Natural killer cell (primary cell): Measurements from ENCODE around the gene SPATA20. TPM values are rescaled to one million over a fixed set of nuclear protein-coding genes. Genes with fewer than 3 reads are reported as not detected.

ENCODE experiments used
- ATAC-seq, 3 donors: fragments of 150-1000 bp in 2 of 3; fragments of 200-7000 bp in 1 of 3; cut with Tn5 transposase; 1 replicate in 1 of 3; 2 replicates in 2 of 3; pipeline ENCODE4 v1.10.0; 2021; ENCODE audit warnings: mild to moderate bottlenecking in 2 of 3, moderate library complexity in 2 of 3
- DNase-seq, 2 donors: peaks; one replicate each; pipeline versions ENCODE4 v3.0.0 to v3.0.0-alpha.2; 2013 to 2021; ENCODE audit warnings: mixed read lengths in 1 of 2
- H3K27ac ChIP-seq: one replicate; pipeline ENCODE4 v1.5.1; 2013; ENCODE audit warnings: mild to moderate bottlenecking, low read length
- H3K27me3 ChIP-seq: one replicate; pipeline ENCODE4 v1.6.1; 2013; ENCODE audit warnings: low read length; ENCODE audit not compliant: control insufficient read depth, insufficient read depth
- H3K36me3 ChIP-seq: one replicate; pipeline ENCODE4 v1.6.1; 2013; ENCODE audit warnings: low read length; ENCODE audit not compliant: control insufficient read depth, insufficient read depth
- H3K4me1 ChIP-seq: one replicate; pipeline ENCODE4 v1.6.1; 2013; ENCODE audit warnings: low read length; ENCODE audit not compliant: control insufficient read depth, insufficient read depth
- H3K4me3 ChIP-seq: one replicate; pipeline ENCODE4 v1.5.1; 2013; ENCODE audit warnings: low read length
- H3K9me3 ChIP-seq: one replicate; pipeline ENCODE4 v1.6.1; 2013; ENCODE audit warnings: low read length; ENCODE audit not compliant: control insufficient read depth, insufficient read depth
- H3K27ac Mint-ChIP-seq, 2 donors: one replicate each; pipeline ENCODE4 v1.8.0; 2022; ENCODE audit warnings: mild to moderate bottlenecking in 2 of 2, mixed read lengths in 2 of 2, moderate library complexity in 1 of 2
- H3K27me3 Mint-ChIP-seq, 2 donors: one replicate each; pipeline ENCODE4 v1.8.0; 2022; ENCODE audit warnings: low read depth in 2 of 2, mixed read lengths in 2 of 2
- H3K36me3 Mint-ChIP-seq: one replicate; pipeline ENCODE4 v1.8.0; 2022; ENCODE audit warnings: mixed read lengths
- H3K4me1 Mint-ChIP-seq, 2 donors: one replicate each; pipeline ENCODE4 v1.8.0; 2022; ENCODE audit warnings: mixed read lengths in 2 of 2
- H3K4me3 Mint-ChIP-seq: one replicate; pipeline ENCODE4 v1.8.0; 2022; ENCODE audit warnings: mild to moderate bottlenecking, moderate library complexity, mixed read lengths
- H3K9me3 Mint-ChIP-seq, 2 donors: one replicate each; pipeline ENCODE4 v1.8.0; 2022; ENCODE audit warnings: mixed read lengths in 2 of 2
- CTCF ChIP-seq: fragments of 200-600 bp; IDR thresholded peaks from one replicate; pipeline ENCODE4 v1.8.0; 2022; ENCODE audit warnings: antibody characterized with exemption
- WGBS: methylation state at CpG from one replicate; pipeline ENCODE4 v1.1.7; 2013; ENCODE audit warnings: missing lambda C conversion rate; ENCODE audit not compliant: insufficient coverage; 5-methylcytosine and 5-hydroxymethylcytosine counted together
- intact Hi-C: fragments of 100-400 bp; cut with micrococcal nuclease; formaldehyde crosslinking; loops from one replicate; pipeline ENCODE4 v1.14.2; 2022
- total RNA-seq, 4 donors: library from RNA; stranded (reverse); fragments of 120-200 nt in 1 of 4; gene quantifications; one replicate each; pipeline versions ENCODE4 v1.2.3 to v1.2.4, GENCODE V29; 2013 to 2022

SPATA20 gene
- total RNA-seq, 3 donors from 2014 or later (not counting 1 experiment from before 2014, with no cell fraction given), result 30.7 to 45.5 (median 32.5) TPM

GRCh38 chr17:50568659-50569058, 21.7 kb downstream of the SPATA20 start:
- 86% methylated on average over 8 of the region's 12 CpGs for WGBS

DNA sequence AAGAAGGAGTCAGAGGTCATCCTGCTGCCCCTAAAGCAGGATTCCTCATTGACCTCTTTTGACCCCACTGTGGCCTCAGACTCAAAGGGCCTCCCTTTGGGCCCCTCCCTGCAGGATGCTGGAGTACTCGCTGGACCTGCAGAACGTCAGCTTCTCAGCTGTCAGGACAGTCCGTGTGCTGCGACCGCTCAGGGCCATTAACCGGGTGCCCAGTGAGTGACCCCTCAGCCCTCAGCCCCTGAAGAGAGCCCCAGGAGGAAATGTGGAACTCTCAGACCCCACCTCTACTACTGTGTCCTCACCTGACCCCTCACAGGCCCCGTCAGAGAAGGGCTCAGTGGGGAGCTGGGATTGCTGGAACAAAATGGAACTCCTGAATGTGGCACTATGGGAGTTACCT, 22.6 kb downstream of the SPATA20 start:
- Histone ChIP-seq H3K4me1 (no peaks in the 10 kb centered on the region), H3K36me3 (no peaks in the 10 kb centered on the region), H3K9me3 (no peaks in the 10 kb centered on the region), H3K27ac (no peak overlapping the region), H3K27me3 (peaks cover 6% of the 10 kb centered on the region), H3K4me3 (no peak overlapping the region)
- no peak overlapping the region for H3K4me3 Mint-ChIP-seq
- 89% methylated on average over 7 of the region's 7 CpGs for WGBS
- no peaks in the 10 kb centered on the region for H3K36me3 Mint-ChIP-seq
- ATAC-seq (no peak), DNase-seq (no peak)
- H3K4me1 Mint-ChIP-seq, result peaks cover 0 to 8% of the 10 kb centered on the region in 2 donors
- TF ChIP-seq CTCF, result no peak
- intact Hi-C loops, result no loop called here
- H3K27ac Mint-ChIP-seq, result no peak overlapping the region
- peaks cover 35 to 45% of the 10 kb centered on the region in 2 donors for H3K27me3 Mint-ChIP-seq
- H3K9me3 Mint-ChIP-seq, result no peaks in the 10 kb centered on the region

More at GRCh38 chr17:50568659-50569058, 21.7 kb downstream of the SPATA20 start:
- H3K4me1 ChIP-seq, result no peaks in the 10 kb centered on the region
- H3K27me3 ChIP-seq, result peaks cover 12% of the 10 kb centered on the region
- H3K27ac ChIP-seq, result no peak overlapping the region
- no peak for TF ChIP-seq CTCF
- Mint-ChIP-seq H3K27ac (no peak overlapping the region), H3K4me1 (peaks cover 0 to 8% of the 10 kb centered on the region in 2 donors), H3K36me3 (no peaks in the 10 kb centered on the region), H3K4me3 (no peak overlapping the region), H3K9me3 (no peaks in the 10 kb centered on the region), H3K27me3 (peaks cover 38 to 52% of the 10 kb centered on the region in 2 donors)
- H3K36me3 ChIP-seq, result no peaks in the 10 kb centered on the region
- no peak for DNase-seq
- intact Hi-C loops, result no loop called here
- ATAC-seq, result no peak
- H3K9me3 ChIP-seq, result no peaks in the 10 kb centered on the region
- no peak overlapping the region for H3K4me3 ChIP-seq

GRCh38 chr17:50570032-50570431, 23.1 kb downstream of the SPATA20 start:
- H3K9me3 ChIP-seq, result no peaks in the 10 kb centered on the region
- no peaks in the 10 kb centered on the region for H3K36me3 ChIP-seq
- no peaks in the 10 kb centered on the region for H3K4me1 ChIP-seq
- no peak for TF ChIP-seq CTCF
- Mint-ChIP-seq H3K27ac (no peak overlapping the region), H3K27me3 (peaks cover 31 to 40% of the 10 kb centered on the region in 2 donors), H3K9me3 (no peaks in the 10 kb centered on the region), H3K36me3 (no peaks in the 10 kb centered on the region), H3K4me3 (no peak overlapping the region), H3K4me1 (peaks cover 0 to 8% of the 10 kb centered on the region in 2 donors)
- intact Hi-C loops, result no loop called here
- WGBS, result 92% methylated on average over 8 of the region's 8 CpGs
- DNase-seq (no peak), ATAC-seq (no peak)
- H3K27me3 ChIP-seq, result peaks cover 5% of the 10 kb centered on the region
- no peak overlapping the region for H3K4me3 ChIP-seq
- no peak overlapping the region for H3K27ac ChIP-seq

DNA sequence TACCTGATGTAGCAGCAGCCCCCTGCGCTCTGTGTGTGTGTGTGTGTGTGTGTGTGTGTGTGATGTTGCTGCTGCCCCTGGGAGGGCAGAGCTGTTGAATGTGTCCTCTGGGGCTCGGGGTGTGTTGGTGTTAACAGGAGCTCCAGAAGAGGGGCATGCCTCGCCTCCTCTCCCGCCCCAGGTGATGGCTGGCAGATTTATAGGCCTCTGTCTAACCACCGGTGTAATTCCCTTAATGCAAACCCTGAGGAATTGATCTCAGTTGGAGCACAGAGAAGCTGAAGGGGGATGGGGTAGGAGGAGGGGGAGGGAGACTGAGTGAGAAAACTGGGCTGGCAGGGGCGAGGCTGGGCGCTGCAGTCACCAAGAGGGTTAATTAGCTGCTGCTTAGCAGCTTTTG, 23.6 kb downstream of the SPATA20 start:
- H3K27ac Mint-ChIP-seq, result no peak overlapping the region
- intact Hi-C loops, result no loop called here
- H3K27me3 Mint-ChIP-seq, result peaks cover 26 to 35% of the 10 kb centered on the region in 2 donors
- Histone ChIP-seq H3K9me3 (no peaks in the 10 kb centered on the region), H3K4me3 (no peak overlapping the region), H3K27ac (no peak overlapping the region), H3K36me3 (no peaks in the 10 kb centered on the region), H3K27me3 (peaks cover 5% of the 10 kb centered on the region), H3K4me1 (no peaks in the 10 kb centered on the region)
- peaks cover 0 to 6% of the 10 kb centered on the region in 2 donors for H3K4me1 Mint-ChIP-seq
- H3K4me3 Mint-ChIP-seq, result no peak overlapping the region
- no peak for ATAC-seq
- no peak for TF ChIP-seq CTCF
- no peaks in the 10 kb centered on the region for H3K9me3 Mint-ChIP-seq
- DNase-seq, result no peak
- H3K36me3 Mint-ChIP-seq, result no peaks in the 10 kb centered on the region
- 77% methylated on average over 7 of the region's 7 CpGs for WGBS
